BE2C (cell line): ENCODE results near the gene KIF6.
A peak's percentile ranks its signal among the peaks of the same experiment; 100 is the strongest.

Source experiments
- DNase-seq: peaks from one replicate; pipeline ENCODE4 v3.0.0-alpha.2; 2020
- H3K27me3 ChIP-seq: fragments of 250-450 bp; sonication (Bioruptor Pico); 2 replicates; pipeline ENCODE4 v1.5.1; 2020; ENCODE audit warnings: mild to moderate bottlenecking
- H3K36me3 ChIP-seq: fragments of 250-450 bp; sonication (Bioruptor Pico); 2 replicates; pipeline ENCODE4 v1.5.1; 2020; ENCODE audit warnings: mild to moderate bottlenecking
- H3K4me1 ChIP-seq: fragments of 250-450 bp; sonication (Bioruptor Pico); 2 replicates; pipeline ENCODE4 v1.5.1; 2020
- H3K4me3 ChIP-seq: 2 replicates; pipeline ENCODE4 v1.5.1; 2011; ENCODE audit warnings: low read depth, low read length
- H3K9me3 ChIP-seq: fragments of 250-450 bp; sonication (Bioruptor Pico); 2 replicates; pipeline ENCODE4 v1.5.1; 2020
- CTCF ChIP-seq: IDR thresholded peaks from 2 replicates; pipeline ENCODE4 v1.5.1; 2012; ENCODE audit warnings: mild to moderate bottlenecking, low read depth, low read length

Gene KIF6

GRCh38 chr6:39754514-39755115 is 29.4 kb upstream of the KIF6 start:
- no peak for DNase-seq
- Histone ChIP-seq H3K4me3 (no peak overlapping the region), H3K9me3 (no peaks in the 10 kb centered on the region), H3K4me1 (no peaks in the 10 kb centered on the region), H3K27me3 (no peaks in the 10 kb centered on the region; the same call in none of the 2 replicates), H3K36me3 (no peaks in the 10 kb centered on the region)
- no peak for TF ChIP-seq CTCF

- no peaks in the 10 kb centered on the region for H3K36me3 ChIP-seq
- DNase-seq, result no peak
- H3K9me3 ChIP-seq, result no peaks in the 10 kb centered on the region
- no peaks in the 10 kb centered on the region for H3K4me1 ChIP-seq
- H3K27me3 ChIP-seq, result no peaks in the 10 kb centered on the region; the same call in 1 of the 2 replicates
- TF ChIP-seq CTCF, result no peak
- no peak overlapping the region for H3K4me3 ChIP-seq
Measured at GRCh38 chr6:39753725-39754045, 28.5 kb upstream of the KIF6 start.

GRCh38 chr6:39752835-39753724 is 27.9 kb upstream of the KIF6 start:
- Histone ChIP-seq H3K36me3 (no peaks in the 10 kb centered on the region), H3K4me3 (no peak overlapping the region), H3K4me1 (no peaks in the 10 kb centered on the region), H3K27me3 (no peaks in the 10 kb centered on the region; the same call in 1 of the 2 replicates), H3K9me3 (no peaks in the 10 kb centered on the region)
- no peak for DNase-seq
- TF ChIP-seq CTCF, result no peak

- no peaks in the 10 kb centered on the region for H3K9me3 ChIP-seq
- no peak for TF ChIP-seq CTCF
- H3K36me3 ChIP-seq, result no peaks in the 10 kb centered on the region
- no peak for DNase-seq
- H3K4me3 ChIP-seq, result no peak overlapping the region
- H3K27me3 ChIP-seq, result no peaks in the 10 kb centered on the region
- H3K4me1 ChIP-seq, result no peaks in the 10 kb centered on the region
Measured at GRCh38 chr6:39746795-39747194, 21.6 kb upstream of the KIF6 start.

- Histone ChIP-seq H3K9me3 (no peaks in the 10 kb centered on the region), H3K27me3 (peaks cover 16% of the 10 kb centered on the region; the same call in 1 of the 2 replicates), H3K4me3 (no peak overlapping the region), H3K4me1 (no peaks in the 10 kb centered on the region), H3K36me3 (no peaks in the 10 kb centered on the region)
- TF ChIP-seq CTCF, result no peak
- no peak for DNase-seq
Measured at GRCh38 chr6:39733704-39734103, 8.5 kb upstream of the KIF6 start.

GRCh38 chr6:39731565-39731964 is 6.4 kb upstream of the KIF6 start:
- H3K36me3 ChIP-seq, result no peaks in the 10 kb centered on the region
- no peak for DNase-seq
- no peaks in the 10 kb centered on the region for H3K9me3 ChIP-seq
- H3K4me1 ChIP-seq, result no peaks in the 10 kb centered on the region
- H3K4me3 ChIP-seq, result no peak overlapping the region
- H3K27me3 ChIP-seq, result peaks cover 16% of the 10 kb centered on the region; the same call in 1 of the 2 replicates
- peak; percentile 14; the same call in 1 of the 2 replicates for TF ChIP-seq CTCF
